HG03103 (cell line): ENCODE measurements around the gene SLC6A12.
A peak's percentile ranks its signal among the peaks of the same experiment; 100 is the strongest.
"Not testable (repeated sequence)": the region's sequence is repeated elsewhere in the genome, so short reads cannot be mapped to it uniquely, and the experiment has no call there.

Experiments
- ATAC-seq: cut with Tn5 transposase; IDR thresholded peaks from one replicate; pipeline ENCODE4 v1.9.1; 2021; ENCODE audit warnings: low read depth; ENCODE audit not compliant: unreplicated experiment

Gene SLC6A12

GRCh38 chr12:235967-236366 is 22.0 kb upstream of the SLC6A12 start:
- ATAC-seq: not testable (repeated sequence)

DNA sequence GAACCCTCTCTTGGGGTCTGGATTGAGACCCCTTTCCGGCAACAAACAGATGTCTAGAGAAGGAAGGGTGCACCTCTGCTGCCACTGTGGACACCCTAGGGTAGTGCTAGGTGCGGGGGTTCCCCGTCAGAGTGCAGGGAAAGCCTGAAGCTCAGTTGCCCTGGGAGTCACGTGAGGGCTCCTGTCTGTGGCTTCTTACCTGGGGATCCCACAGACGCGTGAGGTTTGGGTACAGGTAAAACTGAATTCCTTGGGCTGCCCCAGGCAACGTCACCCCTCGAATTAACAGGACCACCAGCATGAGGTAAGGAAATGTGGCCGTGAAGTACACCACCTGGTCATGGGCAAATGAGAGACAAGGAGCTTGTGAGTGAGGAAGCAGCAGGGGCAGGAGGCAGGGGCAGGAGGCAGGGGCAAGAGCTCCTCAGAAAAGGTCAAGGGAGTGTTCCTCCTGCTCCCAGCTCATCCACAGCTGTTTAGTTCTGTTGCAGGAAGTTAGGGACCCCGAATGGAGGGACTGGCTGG is 21.0 kb upstream of the SLC6A12 start:
- ATAC-seq: no peak

GRCh38 chr12:234019-234418 is 20.1 kb upstream of the SLC6A12 start:
- ATAC-seq: no peak

GRCh38 chr12:233615-233968 is 19.6 kb upstream of the SLC6A12 start:
- ATAC-seq: no peak

- ATAC-seq: no peak
Observed at GRCh38 chr12:232731-233614, 19.0 kb upstream of the SLC6A12 start.

DNA sequence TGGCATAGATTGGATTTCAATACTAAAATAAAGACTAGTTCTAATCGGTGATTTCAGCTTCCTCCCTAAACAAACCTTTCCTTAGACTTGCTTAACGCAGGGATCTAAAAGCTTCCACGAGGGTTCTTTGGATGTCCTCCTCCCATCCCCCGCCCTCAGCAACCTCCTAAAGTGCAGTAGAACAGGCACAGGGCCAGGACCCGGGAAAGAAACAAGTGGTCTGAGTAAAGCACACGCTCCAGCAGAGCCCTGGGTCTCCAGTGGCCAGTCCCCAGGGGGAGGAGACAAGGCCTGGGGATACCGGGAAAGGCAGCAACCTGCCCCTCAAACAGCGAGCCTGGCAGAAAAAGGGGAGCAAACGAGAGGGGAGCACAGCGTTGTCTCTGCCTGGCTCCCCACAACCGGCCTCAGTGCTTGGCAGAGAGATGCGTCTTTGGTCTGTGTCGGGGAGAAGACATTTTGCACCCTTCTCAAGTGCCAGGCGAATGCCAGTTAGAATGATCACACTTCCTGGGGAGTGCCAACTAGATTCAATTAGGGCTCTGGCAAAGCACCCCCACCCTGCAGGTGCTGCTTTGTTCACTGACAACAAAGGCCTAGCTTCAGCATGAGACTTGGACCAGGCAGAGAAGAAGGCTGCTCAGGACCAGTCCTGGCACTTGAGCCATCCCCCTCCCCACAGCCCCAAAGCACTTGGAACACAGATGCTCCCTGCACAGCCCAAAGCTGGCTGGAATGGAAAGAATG is 17.1 kb upstream of the SLC6A12 start:
- ATAC-seq: no peak

DNA sequence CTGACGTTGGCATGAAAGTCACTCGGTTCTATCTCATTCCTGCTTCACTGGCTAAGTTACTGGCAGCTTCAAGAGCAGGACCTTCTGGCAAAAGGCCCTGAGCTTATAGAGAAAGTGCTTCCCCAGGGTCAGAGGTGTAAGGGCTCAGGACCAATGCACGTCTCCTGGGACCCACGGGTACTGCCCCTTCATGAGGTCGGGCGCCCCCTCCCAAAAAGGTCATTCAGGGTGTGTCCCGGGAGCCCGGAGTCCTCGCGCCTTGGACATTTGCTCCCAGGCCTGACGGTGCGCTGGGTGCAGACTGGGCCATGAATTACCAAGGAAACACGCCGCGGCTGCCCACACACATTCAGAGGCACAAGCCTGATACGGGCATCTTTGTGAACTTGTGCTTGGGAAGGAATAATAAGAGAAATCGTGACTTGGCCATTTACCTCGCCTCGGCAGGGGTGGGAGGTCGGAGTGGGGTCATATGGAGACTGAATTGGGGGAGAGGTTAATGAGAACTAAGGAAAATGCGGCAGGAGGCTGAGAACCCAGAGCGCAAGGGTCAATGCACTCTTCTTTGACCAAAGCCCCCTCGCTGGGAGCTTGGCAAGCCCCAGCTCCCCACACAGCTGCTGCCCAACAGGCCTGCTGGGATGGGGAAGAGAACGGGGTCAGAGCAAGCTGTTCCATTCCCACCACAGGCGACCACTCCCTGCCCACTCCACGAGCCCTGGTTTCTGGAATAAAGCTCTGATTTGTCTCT is 15.7 kb upstream of the SLC6A12 start:
- no peak for ATAC-seq

DNA sequence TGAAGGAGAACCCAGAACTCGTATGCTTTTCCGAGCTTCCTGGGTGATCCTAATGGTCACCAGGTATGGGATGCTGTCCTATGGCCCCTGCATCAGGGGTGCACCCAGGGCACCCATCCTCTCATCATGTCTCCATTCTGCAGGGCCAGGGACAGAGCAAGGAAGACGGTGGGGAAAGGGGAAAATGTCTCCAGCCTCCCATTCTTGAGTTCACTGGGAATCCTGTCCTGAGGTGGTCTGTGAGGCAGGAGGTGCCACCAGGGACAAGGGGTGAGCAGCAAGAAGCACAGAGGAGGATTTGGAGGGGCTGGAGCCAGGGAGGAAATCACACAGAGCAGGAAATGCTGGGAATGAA is 14.9 kb upstream of the SLC6A12 start:
- ATAC-seq: no peak

DNA sequence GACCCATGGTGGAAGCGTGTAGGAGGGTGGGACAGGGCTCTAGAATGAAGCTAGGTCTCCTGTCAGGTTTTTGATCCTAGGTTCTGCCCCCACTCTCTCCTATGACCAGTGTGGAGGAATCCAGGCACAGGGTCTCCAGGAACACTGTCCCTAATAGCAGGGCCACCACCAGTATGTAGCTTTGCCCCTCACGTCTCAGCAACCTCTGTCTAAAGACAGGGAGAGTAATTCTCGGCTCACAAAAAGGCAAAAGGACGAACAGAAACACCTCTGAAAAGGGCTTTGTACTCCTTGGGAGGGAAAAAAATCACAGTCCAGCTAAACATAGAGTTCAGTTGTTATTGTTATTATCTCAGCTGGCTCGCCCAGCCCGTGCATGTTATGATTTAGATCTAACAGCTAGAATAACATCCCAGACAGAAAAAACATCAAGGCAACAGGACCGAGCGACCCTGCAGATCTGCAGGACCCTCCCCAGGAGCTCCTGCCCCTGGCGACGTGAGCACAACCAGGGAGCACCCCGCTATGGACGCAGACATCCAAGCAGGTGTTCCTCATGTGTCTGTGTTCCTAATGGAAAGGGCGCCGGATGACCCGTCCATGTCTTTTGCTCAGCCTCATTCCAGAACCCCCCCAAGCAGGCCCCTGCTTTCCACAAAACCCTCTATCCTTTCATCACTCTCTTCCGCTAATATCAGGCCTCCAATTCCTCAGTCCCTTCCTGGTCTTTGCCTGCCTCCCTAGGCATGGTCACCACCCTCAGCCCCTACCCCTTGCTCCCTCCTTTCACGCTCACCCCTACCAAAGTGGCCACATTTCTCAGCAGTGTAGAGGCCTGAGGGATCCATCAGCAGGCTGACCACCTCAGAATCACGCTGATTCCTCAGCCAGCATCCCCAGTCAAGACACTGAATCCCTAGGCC is 14.2 kb upstream of the SLC6A12 start:
- ATAC-seq: no peak

DNA sequence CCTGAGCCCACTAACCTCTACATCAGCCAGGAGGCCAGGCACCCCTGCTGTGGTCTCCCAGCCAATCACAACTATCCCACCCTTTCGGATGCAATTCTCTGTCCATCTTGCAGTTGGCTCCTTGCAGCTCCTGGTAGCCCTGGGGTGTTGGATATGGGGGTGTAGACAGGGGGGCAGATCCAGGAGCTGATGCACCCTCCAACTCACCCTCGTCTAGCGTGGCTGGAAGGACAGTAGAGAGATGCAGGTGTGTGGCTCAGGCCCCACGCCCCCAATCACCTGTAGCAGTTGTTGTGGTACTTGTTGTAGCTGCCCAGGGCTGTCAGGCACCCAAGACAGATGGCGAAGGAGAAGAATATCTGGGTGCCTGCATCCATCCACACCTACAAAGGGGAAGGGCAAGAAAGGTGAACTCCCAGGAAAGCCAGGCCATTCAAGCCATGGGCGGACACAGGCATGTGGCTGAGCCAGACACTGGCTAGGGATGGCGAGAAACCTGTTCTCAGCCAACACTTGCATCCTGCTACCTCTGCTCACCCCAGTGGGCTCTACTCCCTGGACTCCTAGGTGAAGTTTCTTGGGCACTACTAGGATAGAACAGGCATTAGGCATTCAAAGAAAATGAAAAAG is 13.4 kb upstream of the SLC6A12 start:
- no peak for ATAC-seq

DNA sequence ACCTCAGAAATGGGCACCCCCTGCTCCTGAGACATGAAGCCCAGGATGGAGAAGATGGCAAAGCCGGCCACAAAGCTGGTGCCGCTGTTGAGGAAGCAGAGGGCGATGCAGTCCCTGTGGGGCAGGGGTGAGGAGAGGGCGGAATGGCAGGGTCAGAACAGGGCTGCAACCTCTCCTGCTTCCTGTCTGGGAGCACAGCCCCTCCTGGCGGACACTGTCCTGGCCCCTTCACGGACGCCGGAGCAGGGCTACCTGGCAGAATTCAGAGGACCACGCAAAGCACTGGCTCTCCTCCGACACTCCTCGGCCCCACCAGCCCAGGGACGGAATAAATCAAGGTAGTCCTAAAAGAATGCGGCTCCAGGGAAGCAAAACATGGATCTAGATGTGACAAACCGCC is 12.4 kb upstream of the SLC6A12 start:
- no peak for ATAC-seq

DNA sequence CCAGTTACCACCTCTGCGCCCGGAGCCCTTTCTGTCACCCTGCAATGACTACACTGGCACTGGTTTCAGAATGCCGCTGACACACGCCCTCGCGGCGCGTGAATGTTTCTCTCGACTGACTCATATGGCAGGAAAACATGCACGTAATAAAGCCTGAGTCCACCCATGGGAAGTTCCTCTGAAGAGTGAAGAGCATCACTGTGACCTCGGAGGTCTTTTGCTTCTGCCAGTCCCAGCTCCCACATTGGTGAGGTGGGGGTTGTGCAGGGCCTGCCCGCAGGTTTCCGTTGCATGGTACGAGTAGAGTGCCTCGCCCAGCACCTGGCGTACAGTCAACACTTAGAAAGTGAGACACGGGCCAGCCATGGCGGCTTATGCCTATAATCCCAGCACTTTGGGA is 11.1 kb upstream of the SLC6A12 start:
- ATAC-seq: no peak

DNA sequence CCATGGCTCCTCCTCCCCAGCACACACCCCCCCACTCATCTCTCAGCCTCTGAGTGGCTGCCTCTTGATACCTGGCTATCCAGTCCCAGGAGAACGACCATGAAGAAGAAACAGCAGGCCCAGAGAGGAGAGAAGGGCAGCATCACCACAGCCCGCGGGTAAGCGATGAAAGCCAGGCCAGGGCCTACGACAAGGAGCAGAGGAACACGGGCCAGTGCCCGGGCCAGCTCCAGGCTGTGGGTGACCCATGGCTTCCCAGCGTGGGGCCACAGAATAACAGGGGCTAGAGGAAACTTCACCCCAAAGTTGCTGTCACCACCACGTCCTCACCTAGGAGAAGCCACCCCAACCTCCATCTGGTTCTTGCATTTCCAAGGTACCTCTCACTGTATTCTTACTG is 10.4 kb upstream of the SLC6A12 start:
- ATAC-seq: no peak

- no peak for ATAC-seq
Observed at GRCh38 chr12:223841-224240, 9.9 kb upstream of the SLC6A12 start.

- ATAC-seq: no peak
Observed at GRCh38 chr12:221736-222135, 7.8 kb upstream of the SLC6A12 start.

GRCh38 chr12:220946-221550 is 7.1 kb upstream of the SLC6A12 start:
- no peak for ATAC-seq

DNA sequence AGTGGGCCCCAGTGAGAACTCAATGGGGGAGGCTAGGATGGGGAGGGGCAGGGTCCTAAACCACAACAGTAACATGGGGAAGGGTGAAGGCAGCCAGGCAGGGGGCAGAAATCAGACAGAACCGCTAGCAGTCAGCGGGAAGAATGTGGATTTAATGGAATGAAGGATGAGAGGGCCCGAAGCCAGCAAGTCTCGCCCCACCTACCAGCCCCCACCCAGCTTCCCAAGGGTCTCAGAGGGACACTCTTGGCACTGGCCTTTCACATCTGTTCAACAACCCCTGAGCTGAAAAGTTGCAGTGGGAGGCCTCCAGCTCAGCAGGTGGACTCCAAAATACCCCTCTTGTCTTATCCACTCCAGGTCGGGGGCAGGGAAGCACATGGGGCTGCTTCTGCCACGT is 6.5 kb upstream of the SLC6A12 start:
- ATAC-seq: no peak

GRCh38 chr12:219891-220352 is 6.0 kb upstream of the SLC6A12 start:
- peak; percentile 79 for ATAC-seq
